Measurements from ENCODE around the gene ATOH8. TPM values are rescaled to one million over a fixed set of nuclear protein-coding genes. Genes with fewer than 3 reads are reported as not detected.

Gene ATOH8
- total RNA-seq, 1 donor from 2014 or later: 1.9 TPM

GRCh38 chr2:85799215-85799956, 45.6 kb downstream of the ATOH8 start:
- FAIRE-seq (no peak), DNase-seq (ENCODE audit: low read depth) (no peak)
- H3K9ac ChIP-seq (ENCODE audit: low read length): no peak overlapping the region
- peaks cover 4% of the 10 kb centered on the region for H3K4me1 ChIP-seq (ENCODE audit: insufficient read depth, low read length)
- no peaks in the 10 kb centered on the region for H3K36me3 ChIP-seq (ENCODE audit: insufficient read depth, low read length)
- no peaks in the 10 kb centered on the region for H3K79me2 ChIP-seq (ENCODE audit: insufficient read depth, low read length)
- Mint-ChIP-seq H3K4me3 (ENCODE audit: unreplicated experiment) (no peak overlapping the region), H3K27me3 (ENCODE audit: low read depth, unreplicated experiment) (peaks cover 48% of the 10 kb centered on the region), H3K27ac (ENCODE audit: unreplicated experiment) (no peak overlapping the region), H3K36me3 (ENCODE audit: low read depth, unreplicated experiment) (no peaks in the 10 kb centered on the region), H3K4me1 (ENCODE audit: low read depth, unreplicated experiment) (peaks cover 21% of the 10 kb centered on the region), H3K9me3 (ENCODE audit: unreplicated experiment) (peaks cover 7% of the 10 kb centered on the region)
- peaks cover 4% of the 10 kb centered on the region for H3K9me3 ChIP-seq (ENCODE audit: insufficient read depth, low read depth, low read length)
- no peaks in the 10 kb centered on the region for H4K20me1 ChIP-seq (ENCODE audit: insufficient read depth, low read length)
- H3K27me3 ChIP-seq (ENCODE audit: insufficient read depth, low read length): no peaks in the 10 kb centered on the region
- H3K4me3 ChIP-seq (ENCODE audit: insufficient read depth, low read depth, low read length): no peak overlapping the region
- TF ChIP-seq CTCF (IDR thresholded peaks at IDR 0.05; ENCODE audit: insufficient read depth, low read depth, low read length) (no peak), EZH2 (IDR thresholded peaks at IDR 0.05; ENCODE audit: insufficient read depth, low read length) (no peak)
- no peak overlapping the region for H2AFZ ChIP-seq (ENCODE audit: low read depth, low read length)
- H3K27ac ChIP-seq (ENCODE audit: low read depth, low read length): no peak overlapping the region
- no peak overlapping the region for H3K4me2 ChIP-seq (ENCODE audit: low read length)

- peaks cover 4% of the 10 kb centered on the region for H3K9me3 ChIP-seq (ENCODE audit: insufficient read depth, low read depth, low read length)
- Mint-ChIP-seq H3K27ac (ENCODE audit: unreplicated experiment) (no peak overlapping the region), H3K4me1 (ENCODE audit: low read depth, unreplicated experiment) (peaks cover 16% of the 10 kb centered on the region), H3K4me3 (ENCODE audit: unreplicated experiment) (no peak overlapping the region), H3K27me3 (ENCODE audit: low read depth, unreplicated experiment) (peaks cover 44% of the 10 kb centered on the region), H3K36me3 (ENCODE audit: low read depth, unreplicated experiment) (no peaks in the 10 kb centered on the region), H3K9me3 (ENCODE audit: unreplicated experiment) (peaks cover 7% of the 10 kb centered on the region)
- no peaks in the 10 kb centered on the region for H3K79me2 ChIP-seq (ENCODE audit: insufficient read depth, low read length)
- TF ChIP-seq EZH2 (IDR thresholded peaks at IDR 0.05; ENCODE audit: insufficient read depth, low read length) (no peak), CTCF (IDR thresholded peaks at IDR 0.05; ENCODE audit: insufficient read depth, low read depth, low read length) (no peak)
- DNase-seq (ENCODE audit: low read depth): no peak
- no peak for FAIRE-seq
- H4K20me1 ChIP-seq (ENCODE audit: insufficient read depth, low read length): no peaks in the 10 kb centered on the region
- no peak overlapping the region for H3K9ac ChIP-seq (ENCODE audit: low read length)
- no peak overlapping the region for H3K27ac ChIP-seq (ENCODE audit: low read depth, low read length)
- H3K4me3 ChIP-seq (ENCODE audit: insufficient read depth, low read depth, low read length): no peak overlapping the region
- H3K27me3 ChIP-seq (ENCODE audit: insufficient read depth, low read length): no peaks in the 10 kb centered on the region
- H3K4me2 ChIP-seq (ENCODE audit: low read length): no peak overlapping the region
- peaks cover 4% of the 10 kb centered on the region for H3K4me1 ChIP-seq (ENCODE audit: insufficient read depth, low read length)
- no peaks in the 10 kb centered on the region for H3K36me3 ChIP-seq (ENCODE audit: insufficient read depth, low read length)
- no peak overlapping the region for H2AFZ ChIP-seq (ENCODE audit: low read depth, low read length)
Measured at GRCh38 chr2:85800586-85800985, 46.8 kb downstream of the ATOH8 start.

GRCh38 chr2:85801871-85802270, 48.1 kb downstream of the ATOH8 start:
- H3K27me3 ChIP-seq (ENCODE audit: insufficient read depth, low read length): no peaks in the 10 kb centered on the region
- H3K4me3 ChIP-seq (ENCODE audit: insufficient read depth, low read depth, low read length): no peak overlapping the region
- Mint-ChIP-seq H3K9me3 (ENCODE audit: unreplicated experiment) (peaks cover 7% of the 10 kb centered on the region), H3K27me3 (ENCODE audit: low read depth, unreplicated experiment) (peaks cover 45% of the 10 kb centered on the region), H3K27ac (ENCODE audit: unreplicated experiment) (no peak overlapping the region), H3K36me3 (ENCODE audit: low read depth, unreplicated experiment) (no peaks in the 10 kb centered on the region), H3K4me1 (ENCODE audit: low read depth, unreplicated experiment) (peaks cover 8% of the 10 kb centered on the region), H3K4me3 (ENCODE audit: unreplicated experiment) (no peak overlapping the region)
- H3K9me3 ChIP-seq (ENCODE audit: insufficient read depth, low read depth, low read length): peaks cover 4% of the 10 kb centered on the region
- H3K79me2 ChIP-seq (ENCODE audit: insufficient read depth, low read length): no peaks in the 10 kb centered on the region
- FAIRE-seq (no peak), DNase-seq (ENCODE audit: low read depth) (no peak)
- no peak for TF ChIP-seq EZH2 (IDR thresholded peaks at IDR 0.05; ENCODE audit: insufficient read depth, low read length)
- no peak for TF ChIP-seq CTCF (IDR thresholded peaks at IDR 0.05; ENCODE audit: insufficient read depth, low read depth, low read length)
- H4K20me1 ChIP-seq (ENCODE audit: insufficient read depth, low read length): no peaks in the 10 kb centered on the region
- H3K27ac ChIP-seq (ENCODE audit: low read depth, low read length): no peak overlapping the region
- no peak overlapping the region for H2AFZ ChIP-seq (ENCODE audit: low read depth, low read length)
- no peaks in the 10 kb centered on the region for H3K4me1 ChIP-seq (ENCODE audit: insufficient read depth, low read length)
- no peak overlapping the region for H3K4me2 ChIP-seq (ENCODE audit: low read length)
- H3K36me3 ChIP-seq (ENCODE audit: insufficient read depth, low read length): no peaks in the 10 kb centered on the region
- no peak overlapping the region for H3K9ac ChIP-seq (ENCODE audit: low read length)
